HG03108 (cell line): ENCODE results near the gene ARPP19.
"Not testable (repeated sequence)": the region's sequence is repeated elsewhere in the genome, so short reads cannot be mapped to it uniquely, and the experiment has no call there.

ENCODE experiments used
- ATAC-seq: cut with Tn5 transposase; IDR thresholded peaks from one replicate; pipeline ENCODE4 v1.9.1; 2021; ENCODE audit warnings: moderate library complexity; ENCODE audit not compliant: unreplicated experiment

The ARPP19 gene

GRCh38 chr15:52551762-52552161 is 17.1 kb downstream of the ARPP19 start:
- no peak for ATAC-seq

- ATAC-seq: not testable (repeated sequence)
Observed at GRCh38 chr15:52551186-52551585, 17.6 kb downstream of the ARPP19 start.

GRCh38 chr15:52546031-52546751 is 22.6 kb downstream of the ARPP19 start:
- no peak for ATAC-seq

GRCh38 chr15:52540374-52541012 is 28.3 kb downstream of the ARPP19 start:
- ATAC-seq: no peak

- ATAC-seq: no peak
Observed at GRCh38 chr15:52537459-52537858, 31.4 kb downstream of the ARPP19 start.

GRCh38 chr15:52532427-52532826 is 36.4 kb downstream of the ARPP19 start:
- ATAC-seq: no peak

- no peak for ATAC-seq
Observed at GRCh38 chr15:52529940-52530339, 38.9 kb downstream of the ARPP19 start.

GRCh38 chr15:52529341-52529924 is 39.4 kb downstream of the ARPP19 start:
- no peak for ATAC-seq

- ATAC-seq: peak; percentile 79
Observed at GRCh38 chr15:52528564-52529340, 40.1 kb downstream of the ARPP19 start, which contains the start of gene MYO5A. MYO5A (minus strand) TSS chr15:52528880; CDS start chr15:52528806, 74 bp downstream.

- no peak for ATAC-seq
Observed at GRCh38 chr15:52527911-52528563, 40.8 kb downstream of the ARPP19 start.

- ATAC-seq: no peak
Observed at GRCh38 chr15:52527196-52527910, 41.5 kb downstream of the ARPP19 start.

- ATAC-seq: no peak
Observed at GRCh38 chr15:52524223-52525136, 44.4 kb downstream of the ARPP19 start.

- ATAC-seq: no peak
Observed at GRCh38 chr15:52523647-52524046, 45.2 kb downstream of the ARPP19 start.

GRCh38 chr15:52523192-52523591 is 45.6 kb downstream of the ARPP19 start:
- ATAC-seq: no peak

GRCh38 chr15:52521682-52522081 is 47.1 kb downstream of the ARPP19 start:
- ATAC-seq: no peak

GRCh38 chr15:52520421-52520820 is 48.4 kb downstream of the ARPP19 start:
- no peak for ATAC-seq

- ATAC-seq: no peak
Observed at GRCh38 chr15:52518487-52519371, 50.1 kb downstream of the ARPP19 start.

- ATAC-seq: no peak
Observed at GRCh38 chr15:52517014-52517413, 51.8 kb downstream of the ARPP19 start.
